Measurements from ENCODE around the gene CYSLTR2.

CYSLTR2 gene

GRCh38 chr13:48710160-48710559, 56.4 kb downstream of the CYSLTR2 start (continued):
- TF ChIP-seq ZNF488 (tag by site-specific recombination; IDR thresholded peaks at IDR 0.05) (no peak), ZNF518A (tag by site-specific recombination; conservative IDR thresholded peaks at IDR 0.05; ENCODE audit: low read depth) (no peak), KLF7 (tag by site-specific recombination; IDR thresholded peaks at IDR 0.05; ENCODE audit: borderline replicate concordance) (no peak), ZNF777 (tag by site-specific recombination; IDR thresholded peaks at IDR 0.05; ENCODE audit: borderline replicate concordance) (no peak), ZNF513 (tag by site-specific recombination; IDR thresholded peaks at IDR 0.05) (no peak), ZNF416 (tag by site-specific recombination; IDR thresholded peaks at IDR 0.05) (no peak)

- POLR2A ChIA-PET = no interaction called here
- H3K9me3 ChIP-seq (ENCODE audit: control insufficient read depth, insufficient read depth, low read depth, low read length) = no peaks in the 10 kb centered on the region
- no peak overlapping the region for H3K27ac ChIP-seq (ENCODE audit: extremely low read depth, low read depth, low read length)
- H3K36me3 ChIP-seq (ENCODE audit: control insufficient read depth in 2 of 2, insufficient read depth in 1 of 2, low read length in 2 of 2) = no peaks in the 10 kb centered on the region
- H3K4me3 ChIP-seq (ENCODE audit: low read depth, low read length) = no peak overlapping the region
- H3K4me1 ChIP-seq (ENCODE audit: control insufficient read depth, insufficient read depth, low read length) = no peaks in the 10 kb centered on the region
- CTCF ChIA-PET = interaction anchor here (1.4 kb wide), 1 partner anchor 20 kb away, joined by 6 read pairs; no protein-coding TSS in a partner anchor
- TF ChIP-seq ZNF248 (tag by site-specific recombination; IDR thresholded peaks at IDR 0.05) (no peak), ZNF548 (tag by site-specific recombination; IDR thresholded peaks at IDR 0.05) (no peak), ZNF341 (tag by site-specific recombination; IDR thresholded peaks at IDR 0.05; ENCODE audit: low read depth) (no peak), SETDB1 (IDR thresholded peaks at IDR 0.05; ENCODE audit: insufficient read length, low read length) (no peak), ZNF391 (tag by site-specific recombination; IDR thresholded peaks at IDR 0.05; ENCODE audit: borderline replicate concordance, low read depth) (no peak), ZNF155 (tag by site-specific recombination; IDR thresholded peaks at IDR 0.05) (no peak), ZNF768 (tag by site-specific recombination; IDR thresholded peaks at IDR 0.05) (no peak), GLIS1 (tag by site-specific recombination; IDR thresholded peaks at IDR 0.05) (no peak), ZNF580 (tag by site-specific recombination; IDR thresholded peaks at IDR 0.05) (no peak), ZNF610 (tag by site-specific recombination; IDR thresholded peaks at IDR 0.05; ENCODE audit: borderline replicate concordance) (no peak), ELK4 (IDR thresholded peaks at IDR 0.05; ENCODE audit: borderline replicate concordance, low read depth, low read length) (no peak), ZNF624 (tag by site-specific recombination; IDR thresholded peaks at IDR 0.05) (no peak), ZNF148 (tag by site-specific recombination; IDR thresholded peaks at IDR 0.05; ENCODE audit: borderline replicate concordance) (no peak), ZNF398 (tag by site-specific recombination; IDR thresholded peaks at IDR 0.05) (no peak)
Observed at GRCh38 chr13:48712141-48712540, 58.4 kb downstream of the CYSLTR2 start.

All from HEK293 (cell line).